Stomach (tissue), 4 donors: ENCODE measurements around the gene CFC1.
"Not testable (repeated sequence)": the region's sequence is repeated elsewhere in the genome, so short reads cannot be mapped to it uniquely, and the experiment has no call there.

Source experiments
- CTCF ChIP-seq, 7 experiments: fragments of 450-650 bp in 4 of 7; fragments of 200-600 bp in 3 of 7; sonication (generic) in 3 of 7; IDR thresholded peaks; one replicate each; pipeline ENCODE4 v1.5.1; 2016 to 2019; ENCODE audit warnings: antibody characterized with exemption in 7 of 7, control low read depth in 2 of 7, mild to moderate bottlenecking in 1 of 7
- POLR2A ChIP-seq, 4 donors: fragments of 450-650 bp; IDR thresholded peaks; one replicate each; pipeline ENCODE4 v1.6.1; 2016; ENCODE audit warnings: antibody characterized with exemption in 4 of 4, control low read depth in 2 of 4, mild to moderate bottlenecking in 1 of 4, moderate library complexity in 1 of 4

- TF ChIP-seq POLR2A, CTCF (IDR thresholded peaks at IDR 0.05): not testable (repeated sequence)
Measured at GRCh38 chr2:130581491-130581890, 17.9 kb downstream of the CFC1 start.
